ENCODE measurements around the gene MYOF. TPM values are rescaled to one million over a fixed set of nuclear protein-coding genes. Genes with fewer than 3 reads are reported as not detected.

The MYOF gene
- polyA plus RNA-seq, 1 of the 3 experiments (the other 2 are of a cell fraction): 103 TPM

GRCh38 chr10:93346108-93346507 is 136.0 kb downstream of the MYOF start:
- Histone ChIP-seq H3K27ac (ENCODE audit: low read depth in 2 of 2, low read length in 1 of 2) (no peak overlapping the region), H4K20me1 (ENCODE audit: insufficient read depth) (no peaks in the 10 kb centered on the region), H3K9me2 (no peaks in the 10 kb centered on the region), H3K9me3 (no peaks in the 10 kb centered on the region), H3K27me3 (ENCODE audit: insufficient read depth) (no peaks in the 10 kb centered on the region), H3K4me1 (ENCODE audit: control insufficient read depth in 1 of 2, insufficient read depth in 2 of 2, low read depth in 1 of 2, low read length in 1 of 2) (peaks cover 0 to 3% of the 10 kb centered on the region in 2 experiments; a peak in 1 of 4 replicates), H3K79me2 (ENCODE audit: insufficient read depth) (no peaks in the 10 kb centered on the region; the same call in 1 of the 2 replicates), H3K4me2 (no peak overlapping the region), H3K9ac (no peak overlapping the region), H3K36me3 (replicated peaks in 1 of 2; ENCODE audit: control insufficient read depth in 1 of 2, insufficient read depth in 2 of 2, low read length in 1 of 2) (peaks cover 72 to 82% of the 10 kb centered on the region in 2 experiments), H2AFZ (ENCODE audit: low read depth) (no peak overlapping the region), H3F3A (replicated peaks; ENCODE audit: insufficient read depth) (peaks cover 3% of the 10 kb centered on the region), H3K4me3 (ENCODE audit: low read depth in 2 of 2, low read length in 1 of 2) (no peak overlapping the region)
- ChIA-PET POLR2A (no interaction called here), CTCF (interaction anchor here (0.7 to 6.0 kb wide), 6 partner anchors 10 to 265 kb away, joined by 3 to 26 read pairs (median 4); no protein-coding TSS in a partner anchor)
- 79% methylated on average over 3 of the region's 3 CpGs for WGBS (ENCODE audit: low lambda C conversion rate)
- no peak for DNase-seq
- TF ChIP-seq MEF2A (IDR thresholded peaks at IDR 0.05; ENCODE audit: borderline replicate concordance, low read depth): no peak

DNA sequence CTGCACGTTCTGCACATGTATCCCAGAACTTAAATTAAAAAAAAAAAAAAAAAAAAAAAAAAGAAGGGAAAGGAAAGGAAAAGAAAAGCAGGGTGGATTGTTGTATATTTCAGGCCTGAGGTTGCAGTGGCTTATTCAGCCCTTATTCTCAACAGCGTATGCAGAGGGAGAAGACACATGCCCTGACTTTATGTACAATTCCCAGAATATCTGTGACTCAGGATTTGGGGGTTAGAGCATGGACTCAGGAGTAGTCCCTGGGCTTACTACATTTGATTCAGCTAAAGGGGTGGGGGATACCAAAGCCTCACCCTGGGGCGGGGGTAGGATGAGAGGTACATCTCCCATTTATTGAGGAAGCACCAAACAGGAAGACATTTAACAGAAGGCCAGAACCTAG is 137.4 kb downstream of the MYOF start:
- H3K4me3 ChIP-seq (ENCODE audit: low read depth in 2 of 2, low read length in 1 of 2): no peak overlapping the region
- ChIA-PET POLR2A (no interaction called here), CTCF (interaction anchor here (1.2 to 6.0 kb wide), 2 partner anchors 13 to 265 kb away, joined by 4 to 26 read pairs; no protein-coding TSS in a partner anchor)
- H3K9me2 ChIP-seq: no peaks in the 10 kb centered on the region
- no peak overlapping the region for H3K27ac ChIP-seq (ENCODE audit: low read depth in 2 of 2, low read length in 1 of 2)
- no peak overlapping the region for H3K9ac ChIP-seq
- no peaks in the 10 kb centered on the region for H4K20me1 ChIP-seq (ENCODE audit: insufficient read depth)
- 92% methylated on average over 3 of the region's 3 CpGs for WGBS (ENCODE audit: low lambda C conversion rate)
- DNase-seq: no peak
- H3K4me1 ChIP-seq (ENCODE audit: control insufficient read depth in 1 of 2, insufficient read depth in 2 of 2, low read depth in 1 of 2, low read length in 1 of 2): peaks cover 0 to 3% of the 10 kb centered on the region in 2 experiments; a peak in 1 of 4 replicates
- peaks cover 3% of the 10 kb centered on the region for H3F3A ChIP-seq (replicated peaks; ENCODE audit: insufficient read depth)
- no peaks in the 10 kb centered on the region; the same call in 1 of the 2 replicates for H3K79me2 ChIP-seq (ENCODE audit: insufficient read depth)
- H3K4me2 ChIP-seq: no peak overlapping the region
- H3K27me3 ChIP-seq (ENCODE audit: insufficient read depth): no peaks in the 10 kb centered on the region
- H3K36me3 ChIP-seq (replicated peaks in 1 of 2; ENCODE audit: control insufficient read depth in 1 of 2, insufficient read depth in 2 of 2, low read length in 1 of 2): peaks cover 77 to 80% of the 10 kb centered on the region in 2 experiments
- no peak overlapping the region for H2AFZ ChIP-seq (ENCODE audit: low read depth)
- no peak for TF ChIP-seq GATA2 (CRISPR knock-in tag; IDR thresholded peaks at IDR 0.05)
- TF ChIP-seq TCF12 (IDR thresholded peaks at IDR 0.05): no peak
- TF ChIP-seq TAF1 (IDR thresholded peaks at IDR 0.05; ENCODE audit: borderline replicate concordance, low read depth, low read length): no peak
- TF ChIP-seq FOXM1 (IDR thresholded peaks at IDR 0.05; ENCODE audit: low read depth): no peak
- TF ChIP-seq, protein P1, sequence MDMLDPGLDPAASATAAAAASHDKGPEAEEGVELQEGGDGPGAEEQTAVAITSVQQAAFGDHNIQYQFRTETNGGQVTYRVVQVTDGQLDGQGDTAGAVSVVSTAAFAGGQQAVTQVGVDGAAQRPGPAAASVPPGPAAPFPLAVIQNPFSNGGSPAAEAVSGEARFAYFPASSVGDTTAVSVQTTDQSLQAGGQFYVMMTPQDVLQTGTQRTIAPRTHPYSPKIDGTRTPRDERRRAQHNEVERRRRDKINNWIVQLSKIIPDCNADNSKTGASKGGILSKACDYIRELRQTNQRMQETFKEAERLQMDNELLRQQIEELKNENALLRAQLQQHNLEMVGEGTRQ (IDR thresholded peaks at IDR 0.05; ENCODE audit: borderline replicate concordance, low read depth, low read length): no peak
- no peak for TF ChIP-seq NFIC (IDR thresholded peaks at IDR 0.05; ENCODE audit: borderline replicate concordance)
- TF ChIP-seq JUND (IDR thresholded peaks at IDR 0.05): no peak
- TF ChIP-seq CHD2 (IDR thresholded peaks at IDR 0.05; ENCODE audit: low read length, partially characterized antibody): no peak
- TF ChIP-seq, protein P2, sequence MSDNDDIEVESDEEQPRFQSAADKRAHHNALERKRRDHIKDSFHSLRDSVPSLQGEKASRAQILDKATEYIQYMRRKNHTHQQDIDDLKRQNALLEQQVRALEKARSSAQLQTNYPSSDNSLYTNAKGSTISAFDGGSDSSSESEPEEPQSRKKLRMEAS (IDR thresholded peaks at IDR 0.05; ENCODE audit: low read depth): no peak
- no peak for TF ChIP-seq TEAD4 (IDR thresholded peaks at IDR 0.05; ENCODE audit: borderline replicate concordance, insufficient read depth)
- no peaks in the 10 kb centered on the region for H3K9me3 ChIP-seq

GRCh38 chr10:93342921-93343320 is 139.2 kb downstream of the MYOF start:
- ChIA-PET CTCF (interaction anchor here (2.5 kb wide), 1 partner anchor 10 kb away, joined by 14 read pairs; no protein-coding TSS in a partner anchor), POLR2A (no interaction called here)
- 82% methylated on average over 3 of the region's 3 CpGs for WGBS (ENCODE audit: low lambda C conversion rate)
- H3K4me3 ChIP-seq (ENCODE audit: low read depth in 2 of 2, low read length in 1 of 2): no peak overlapping the region
- H2AFZ ChIP-seq (ENCODE audit: low read depth): no peak overlapping the region
- H3K79me2 ChIP-seq (ENCODE audit: insufficient read depth): no peaks in the 10 kb centered on the region
- H3K27me3 ChIP-seq (ENCODE audit: insufficient read depth): no peaks in the 10 kb centered on the region
- H4K20me1 ChIP-seq (ENCODE audit: insufficient read depth): no peaks in the 10 kb centered on the region
- no peak overlapping the region for H3K4me2 ChIP-seq
- TF ChIP-seq TEAD4 (IDR thresholded peaks at IDR 0.05; ENCODE audit: borderline replicate concordance, insufficient read depth): no peak
- no peak for TF ChIP-seq YY1 (IDR thresholded peaks at IDR 0.05; ENCODE audit: low read depth)
- no peak for TF ChIP-seq EZH2phosphoT487 (IDR thresholded peaks at IDR 0.05; ENCODE audit: borderline replicate concordance, low read depth)
- TF ChIP-seq RFX5 (IDR thresholded peaks at IDR 0.05; ENCODE audit: low read length): no peak
- no peak for TF ChIP-seq TAF1 (IDR thresholded peaks at IDR 0.05; ENCODE audit: borderline replicate concordance, low read depth, low read length)
- peaks cover 0 to 3% of the 10 kb centered on the region in 2 experiments; a peak in 1 of 4 replicates for H3K4me1 ChIP-seq (ENCODE audit: control insufficient read depth in 1 of 2, insufficient read depth in 2 of 2, low read depth in 1 of 2, low read length in 1 of 2)
- no peak overlapping the region for H3K9ac ChIP-seq
- no peaks in the 10 kb centered on the region for H3K9me2 ChIP-seq
- H3K36me3 ChIP-seq (replicated peaks in 1 of 2; ENCODE audit: control insufficient read depth in 1 of 2, insufficient read depth in 2 of 2, low read length in 1 of 2): peaks cover 71 to 79% of the 10 kb centered on the region in 2 experiments
- no peak overlapping the region for H3K27ac ChIP-seq (ENCODE audit: low read depth in 2 of 2, low read length in 1 of 2)
- H3F3A ChIP-seq (replicated peaks; ENCODE audit: insufficient read depth): peaks cover 7% of the 10 kb centered on the region
- no peak for DNase-seq
- no peaks in the 10 kb centered on the region for H3K9me3 ChIP-seq

Data from SK-N-SH (cell line).